Astrocyte (in vitro differentiated cells and primary cell): ENCODE measurements around the gene PLEKHG1. TPM values are rescaled to one million over a fixed set of nuclear protein-coding genes. Genes with fewer than 3 reads are reported as not detected.

Experiments
- DNase-seq: peaks from one replicate; pipeline ENCODE4 v3.0.0-alpha.2; 2010; ENCODE audit warnings: low read depth
- FAIRE-seq: peaks from 2 replicates; lab custom pipeline; 2011; peaks lifted over from hg19 to GRCh38; lab: Jason Lieb, UNC
- H2AFZ ChIP-seq: 2 replicates; pipeline ENCODE4 v1.6.0; 2012; ENCODE audit warnings: low read depth, low read length, inconsistent platforms
- H3K27ac ChIP-seq: 2 replicates; pipeline ENCODE4 v1.5.1; 2011; ENCODE audit warnings: low read depth, low read length, inconsistent platforms
- H3K27me3 ChIP-seq: 2 replicates; pipeline ENCODE4 v1.6.0; 2011; ENCODE audit warnings: low read length, inconsistent platforms; ENCODE audit not compliant: insufficient read depth
- H3K36me3 ChIP-seq: 2 replicates; pipeline ENCODE4 v1.5.1; 2011; ENCODE audit warnings: low read length, inconsistent platforms; ENCODE audit not compliant: insufficient read depth
- H3K4me1 ChIP-seq: 2 replicates; pipeline ENCODE4 v1.5.1; 2011; ENCODE audit warnings: low read length, inconsistent platforms; ENCODE audit not compliant: insufficient read depth
- H3K4me2 ChIP-seq: 2 replicates; pipeline ENCODE4 v1.6.0; 2012; ENCODE audit warnings: low read length, inconsistent platforms
- H3K4me3 ChIP-seq: 2 replicates; pipeline ENCODE4 v1.5.1; 2011; ENCODE audit warnings: low read depth, mild to moderate bottlenecking, low read length, inconsistent platforms; ENCODE audit not compliant: insufficient read depth
- H3K79me2 ChIP-seq: 2 replicates; pipeline ENCODE4 v1.6.0; 2012; ENCODE audit warnings: mild to moderate bottlenecking, low read length, inconsistent platforms; ENCODE audit not compliant: insufficient read depth
- H3K9ac ChIP-seq: 2 replicates; pipeline ENCODE4 v1.6.0; 2012; ENCODE audit warnings: mild to moderate bottlenecking, low read length, inconsistent platforms
- H3K9me3 ChIP-seq: 2 replicates; pipeline ENCODE4 v1.5.1; 2012; ENCODE audit warnings: low read depth, mild to moderate bottlenecking, low read length, inconsistent platforms; ENCODE audit not compliant: insufficient read depth
- H4K20me1 ChIP-seq: 2 replicates; pipeline ENCODE4 v1.6.0; 2012; ENCODE audit warnings: low read length, inconsistent platforms; ENCODE audit not compliant: insufficient read depth
- H3K27ac Mint-ChIP-seq: one replicate; pipeline ENCODE4 v1.8.0; 2021; ENCODE audit warnings: mild to moderate bottlenecking, mixed read lengths; ENCODE audit not compliant: unreplicated experiment
- H3K27me3 Mint-ChIP-seq: one replicate; pipeline ENCODE4 v1.8.0; 2021; ENCODE audit warnings: low read depth, mixed read lengths; ENCODE audit not compliant: unreplicated experiment
- H3K36me3 Mint-ChIP-seq: one replicate; pipeline ENCODE4 v1.8.0; 2021; ENCODE audit warnings: low read depth, mixed read lengths; ENCODE audit not compliant: unreplicated experiment
- H3K4me1 Mint-ChIP-seq: one replicate; pipeline ENCODE4 v1.8.0; 2021; ENCODE audit warnings: low read depth, mixed read lengths; ENCODE audit not compliant: unreplicated experiment
- H3K4me3 Mint-ChIP-seq: one replicate; pipeline ENCODE4 v1.8.0; 2021; ENCODE audit warnings: mild to moderate bottlenecking, moderate library complexity, mixed read lengths; ENCODE audit not compliant: unreplicated experiment
- H3K9me3 Mint-ChIP-seq: one replicate; pipeline ENCODE4 v1.8.0; 2021; ENCODE audit warnings: mild to moderate bottlenecking, mixed read lengths; ENCODE audit not compliant: unreplicated experiment
- EZH2 ChIP-seq: IDR thresholded peaks from 2 replicates; pipeline ENCODE4 v1.6.1; 2012; ENCODE audit warnings: mild to moderate bottlenecking, low read length, inconsistent platforms; ENCODE audit not compliant: insufficient read depth
- total RNA-seq: library from RNA; stranded (reverse); gene quantifications from 2 replicates; pipeline ENCODE4 v1.2.1, GENCODE V29; 2021
- TF ChIP-seq, protein P1 (sequence below): IDR thresholded peaks from 2 replicates; pipeline ENCODE4 v1.5.1; 2011; ENCODE audit warnings: low read depth, mild to moderate bottlenecking, inconsistent platforms, low read length, moderate library complexity; ENCODE audit not compliant: insufficient read depth

Gene PLEKHG1
- total RNA-seq, 1 donor from 2014 or later, result 12.1 TPM

DNA sequence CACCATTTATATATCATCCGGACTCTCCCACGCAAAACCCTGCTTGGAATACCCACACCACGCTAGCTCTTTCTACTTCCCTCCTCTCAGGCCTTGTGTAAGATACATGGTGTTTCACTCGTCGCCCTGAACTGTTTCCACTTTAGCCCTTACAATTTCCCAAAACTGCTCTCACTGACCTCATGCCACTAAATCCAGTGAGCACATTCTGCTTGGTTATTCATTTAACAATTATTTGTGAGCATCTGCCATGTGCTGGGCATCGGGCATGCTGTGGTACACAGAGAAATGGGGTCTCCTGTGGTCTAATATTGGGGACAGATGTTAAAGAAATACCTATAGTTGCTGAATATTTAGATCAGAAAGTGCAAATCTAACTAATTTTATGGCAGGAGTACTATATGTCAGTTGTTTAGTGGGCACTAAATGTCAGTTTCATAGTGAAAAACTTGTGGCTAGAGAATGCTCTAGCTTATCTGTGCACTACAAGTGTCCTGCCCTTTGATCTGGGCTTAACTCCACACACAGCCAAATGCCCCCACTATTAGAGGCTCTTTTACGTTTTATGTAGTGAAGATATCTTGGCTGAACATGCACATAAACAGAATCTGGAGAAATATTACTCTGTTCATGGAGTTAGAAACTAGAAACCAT, 41.0 kb downstream of the PLEKHG1 start:
- TF ChIP-seq, protein P1, sequence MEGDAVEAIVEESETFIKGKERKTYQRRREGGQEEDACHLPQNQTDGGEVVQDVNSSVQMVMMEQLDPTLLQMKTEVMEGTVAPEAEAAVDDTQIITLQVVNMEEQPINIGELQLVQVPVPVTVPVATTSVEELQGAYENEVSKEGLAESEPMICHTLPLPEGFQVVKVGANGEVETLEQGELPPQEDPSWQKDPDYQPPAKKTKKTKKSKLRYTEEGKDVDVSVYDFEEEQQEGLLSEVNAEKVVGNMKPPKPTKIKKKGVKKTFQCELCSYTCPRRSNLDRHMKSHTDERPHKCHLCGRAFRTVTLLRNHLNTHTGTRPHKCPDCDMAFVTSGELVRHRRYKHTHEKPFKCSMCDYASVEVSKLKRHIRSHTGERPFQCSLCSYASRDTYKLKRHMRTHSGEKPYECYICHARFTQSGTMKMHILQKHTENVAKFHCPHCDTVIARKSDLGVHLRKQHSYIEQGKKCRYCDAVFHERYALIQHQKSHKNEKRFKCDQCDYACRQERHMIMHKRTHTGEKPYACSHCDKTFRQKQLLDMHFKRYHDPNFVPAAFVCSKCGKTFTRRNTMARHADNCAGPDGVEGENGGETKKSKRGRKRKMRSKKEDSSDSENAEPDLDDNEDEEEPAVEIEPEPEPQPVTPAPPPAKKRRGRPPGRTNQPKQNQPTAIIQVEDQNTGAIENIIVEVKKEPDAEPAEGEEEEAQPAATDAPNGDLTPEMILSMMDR, result no peak
- no peak for TF ChIP-seq EZH2
- H3K4me1 ChIP-seq, result no peaks in the 10 kb centered on the region
- no peak overlapping the region for H3K4me2 ChIP-seq
- H3K27ac ChIP-seq, result no peak overlapping the region
- no peak overlapping the region for H3K9ac ChIP-seq
- Mint-ChIP-seq H3K27me3 (no peaks in the 10 kb centered on the region), H3K36me3 (no peaks in the 10 kb centered on the region), H3K27ac (no peak overlapping the region), H3K9me3 (no peaks in the 10 kb centered on the region), H3K4me3 (no peak overlapping the region), H3K4me1 (peaks cover 2% of the 10 kb centered on the region)
- no peak for DNase-seq
- no peaks in the 10 kb centered on the region for H3K36me3 ChIP-seq
- FAIRE-seq, result no peak
- no peak overlapping the region for H2AFZ ChIP-seq
- H4K20me1 ChIP-seq, result no peaks in the 10 kb centered on the region
- H3K4me3 ChIP-seq, result no peak overlapping the region
- H3K9me3 ChIP-seq, result no peaks in the 10 kb centered on the region
- H3K79me2 ChIP-seq, result no peaks in the 10 kb centered on the region
- no peaks in the 10 kb centered on the region for H3K27me3 ChIP-seq

DNA sequence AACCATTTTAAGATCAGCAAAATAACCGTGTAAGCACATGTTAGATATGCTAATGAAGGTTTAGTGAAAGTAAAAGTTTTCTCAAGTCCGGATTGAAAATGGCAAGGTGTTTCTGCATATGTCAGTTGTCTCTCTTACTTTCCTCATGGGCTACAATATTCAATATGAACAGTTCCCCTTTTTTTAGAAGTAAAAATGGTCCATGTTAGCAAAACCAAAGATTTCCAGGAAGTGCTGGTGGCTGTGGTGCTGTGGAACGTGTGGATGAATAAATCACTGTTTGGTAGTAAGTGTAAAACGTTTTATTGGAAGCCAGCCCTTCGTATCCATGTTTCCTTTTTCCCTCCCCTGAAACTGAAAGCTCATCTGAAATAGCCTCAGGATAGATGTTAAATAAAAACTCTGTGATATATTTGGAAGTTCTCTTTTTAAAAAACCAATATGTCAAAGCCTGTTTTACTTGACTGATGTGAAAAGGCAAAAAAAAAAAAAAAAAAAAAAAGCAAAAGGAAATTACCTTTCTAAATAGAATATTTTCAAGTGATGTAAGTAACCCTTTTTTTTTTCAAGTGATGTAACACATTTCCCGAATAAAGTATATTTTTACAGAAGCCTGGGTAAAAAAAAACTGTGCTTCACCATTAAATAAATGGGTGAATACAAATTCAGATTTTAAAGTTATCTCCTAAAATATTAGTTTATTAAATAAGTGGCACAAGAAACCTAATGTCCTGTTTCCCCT, 41.9 kb downstream of the PLEKHG1 start:
- H3K9ac ChIP-seq, result no peak overlapping the region
- Mint-ChIP-seq H3K27me3 (no peaks in the 10 kb centered on the region), H3K4me3 (no peak overlapping the region), H3K9me3 (no peaks in the 10 kb centered on the region), H3K36me3 (no peaks in the 10 kb centered on the region), H3K4me1 (peaks cover 2% of the 10 kb centered on the region), H3K27ac (no peak overlapping the region)
- no peak overlapping the region for H3K4me3 ChIP-seq
- H3K79me2 ChIP-seq, result no peaks in the 10 kb centered on the region
- peak; percentile 29 for DNase-seq
- peak overlapping the region; percentile 62 for H3K4me2 ChIP-seq
- no peaks in the 10 kb centered on the region for H3K9me3 ChIP-seq
- no peak for TF ChIP-seq EZH2
- TF ChIP-seq, protein P1, result no peak
- H3K27ac ChIP-seq, result no peak overlapping the region
- H2AFZ ChIP-seq, result peak overlapping the region; percentile 1
- H3K27me3 ChIP-seq, result no peaks in the 10 kb centered on the region
- no peaks in the 10 kb centered on the region for H4K20me1 ChIP-seq
- FAIRE-seq, result no peak
- H3K4me1 ChIP-seq, result no peaks in the 10 kb centered on the region
- no peaks in the 10 kb centered on the region for H3K36me3 ChIP-seq

DNA sequence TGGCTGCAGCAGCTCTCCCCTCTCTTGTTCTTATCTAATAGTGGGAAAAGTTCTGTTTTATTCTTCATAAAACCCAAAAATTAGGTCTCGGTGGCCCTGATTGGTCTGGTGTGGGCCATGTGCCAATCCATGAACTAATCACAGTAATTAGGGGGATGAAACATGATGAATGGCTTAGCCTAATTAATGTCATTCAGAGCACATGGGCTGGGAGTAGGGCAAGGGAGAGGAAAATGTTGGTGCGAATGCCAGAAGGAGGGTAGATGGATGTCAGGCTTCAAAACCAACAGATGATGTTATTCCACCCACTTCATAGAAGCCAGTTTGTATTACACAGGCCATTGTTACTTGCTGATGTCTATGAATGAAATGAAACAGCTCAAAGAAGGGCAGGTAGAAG, 46.5 kb downstream of the PLEKHG1 start:
- Histone ChIP-seq H3K4me1 (no peaks in the 10 kb centered on the region), H3K4me3 (no peak overlapping the region), H3K9ac (no peak overlapping the region), H2AFZ (no peak overlapping the region), H3K9me3 (no peaks in the 10 kb centered on the region), H3K27ac (no peak overlapping the region), H3K27me3 (no peaks in the 10 kb centered on the region), H3K79me2 (no peaks in the 10 kb centered on the region), H3K36me3 (no peaks in the 10 kb centered on the region), H4K20me1 (no peaks in the 10 kb centered on the region), H3K4me2 (no peak overlapping the region)
- H3K27ac Mint-ChIP-seq, result no peak overlapping the region
- TF ChIP-seq, protein P1, result no peak
- no peak for TF ChIP-seq EZH2
- no peak for FAIRE-seq
- H3K27me3 Mint-ChIP-seq, result no peaks in the 10 kb centered on the region
- no peaks in the 10 kb centered on the region for H3K9me3 Mint-ChIP-seq
- no peaks in the 10 kb centered on the region for H3K4me1 Mint-ChIP-seq
- no peaks in the 10 kb centered on the region for H3K36me3 Mint-ChIP-seq
- no peak overlapping the region for H3K4me3 Mint-ChIP-seq
- DNase-seq, result no peak
